Activated CD4-positive, alpha-beta T cell treated with anti-CD3 and anti-CD28 coated beads, Interleukin-2, amount 50 U/mL, for 48 hours (primary cell): ENCODE measurements around the gene ABITRAM.
"Not testable (repeated sequence)": the region's sequence is repeated elsewhere in the genome, so short reads cannot be mapped to it uniquely, and the experiment has no call there.

Source experiments
- DNase-seq, 2 experiments: peaks; one replicate each; pipeline ENCODE4 v3.0.0-alpha.2; 2020

Gene ABITRAM

GRCh38 chr9:108934323-108934893, at the start of gene ABITRAM:
TSS of gene ABITRAM (plus strand) at chr9:108934400. CDS start at chr9:108934487, 87 bp downstream.
- DNase-seq, result peak; percentile 67 to 73

GRCh38 chr9:108884701-108885100, 49.5 kb upstream of the ABITRAM start:
- no peak for DNase-seq

- DNase-seq, result peak; percentile 46 to 66
These were observed 48.4 kb upstream of the ABITRAM start for GRCh38 chr9:108885643-108886348.

- not testable (repeated sequence) for DNase-seq
These were observed 47.5 kb upstream of the ABITRAM start for GRCh38 chr9:108886594-108887271.

- no peak for DNase-seq
These were observed 44.5 kb upstream of the ABITRAM start for GRCh38 chr9:108889649-108890067.

GRCh38 chr9:108894225-108894997, 39.8 kb upstream of the ABITRAM start:
- no peak for DNase-seq

GRCh38 chr9:108897324-108898096, 36.7 kb upstream of the ABITRAM start:
- DNase-seq, result no peak

GRCh38 chr9:108899023-108899695, 35.0 kb upstream of the ABITRAM start:
- not testable (repeated sequence) for DNase-seq

GRCh38 chr9:108900176-108900575, 34.0 kb upstream of the ABITRAM start:
- DNase-seq, result no peak

GRCh38 chr9:108903420-108904103, 30.6 kb upstream of the ABITRAM start:
- no peak for DNase-seq

- no peak for DNase-seq
These were observed 30.0 kb upstream of the ABITRAM start for GRCh38 chr9:108904161-108904560.

GRCh38 chr9:108905494-108905893, 28.7 kb upstream of the ABITRAM start:
- DNase-seq, result no peak

- DNase-seq, result no peak
These were observed 23.8 kb upstream of the ABITRAM start for GRCh38 chr9:108910402-108910801.

- no peak for DNase-seq
These were observed 23.3 kb upstream of the ABITRAM start for GRCh38 chr9:108910914-108911313.

GRCh38 chr9:108911820-108912219, 22.4 kb upstream of the ABITRAM start:
- DNase-seq, result no peak

GRCh38 chr9:108913391-108913790, 20.8 kb upstream of the ABITRAM start:
- DNase-seq, result no peak

- no peak for DNase-seq
These were observed 14.7 kb upstream of the ABITRAM start for GRCh38 chr9:108919517-108919916.

- DNase-seq, result not testable (repeated sequence)
These were observed 13.8 kb upstream of the ABITRAM start for GRCh38 chr9:108920401-108920800.

GRCh38 chr9:108921200-108921599, 13.0 kb upstream of the ABITRAM start:
- DNase-seq, result no peak

GRCh38 chr9:108924466-108924865, 9.7 kb upstream of the ABITRAM start:
- no peak for DNase-seq

- no peak for DNase-seq
These were observed 5.8 kb upstream of the ABITRAM start for GRCh38 chr9:108928386-108928785.
